NAMALWA (cell line): ENCODE results near the gene DYNC2LI1.

ENCODE experiments used
- DNase-seq: peaks from one replicate; pipeline ENCODE4 v3.0.0-alpha.2; 2015; ENCODE audit warnings: low spot score

The DYNC2LI1 gene

DNA sequence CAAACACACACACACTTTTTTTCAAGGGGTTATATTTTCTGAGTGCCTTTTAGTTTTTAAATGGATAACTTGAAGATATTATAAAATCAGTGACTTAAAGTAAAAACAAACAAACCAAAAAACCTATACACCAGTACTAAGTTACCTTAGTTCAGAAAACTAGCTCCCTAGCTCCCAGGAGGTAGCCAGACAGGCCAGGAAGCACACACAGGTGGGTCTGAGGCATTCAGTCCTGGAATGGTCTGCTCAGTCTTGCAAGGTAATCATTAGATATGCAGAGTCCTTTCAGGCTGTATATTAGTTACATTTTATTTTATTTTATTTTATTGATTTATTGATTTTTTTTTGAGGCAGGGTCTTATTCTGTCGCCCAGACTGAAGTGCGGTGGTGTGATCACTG, 10.7 kb upstream of the DYNC2LI1 start:
- no peak for DNase-seq

DNA sequence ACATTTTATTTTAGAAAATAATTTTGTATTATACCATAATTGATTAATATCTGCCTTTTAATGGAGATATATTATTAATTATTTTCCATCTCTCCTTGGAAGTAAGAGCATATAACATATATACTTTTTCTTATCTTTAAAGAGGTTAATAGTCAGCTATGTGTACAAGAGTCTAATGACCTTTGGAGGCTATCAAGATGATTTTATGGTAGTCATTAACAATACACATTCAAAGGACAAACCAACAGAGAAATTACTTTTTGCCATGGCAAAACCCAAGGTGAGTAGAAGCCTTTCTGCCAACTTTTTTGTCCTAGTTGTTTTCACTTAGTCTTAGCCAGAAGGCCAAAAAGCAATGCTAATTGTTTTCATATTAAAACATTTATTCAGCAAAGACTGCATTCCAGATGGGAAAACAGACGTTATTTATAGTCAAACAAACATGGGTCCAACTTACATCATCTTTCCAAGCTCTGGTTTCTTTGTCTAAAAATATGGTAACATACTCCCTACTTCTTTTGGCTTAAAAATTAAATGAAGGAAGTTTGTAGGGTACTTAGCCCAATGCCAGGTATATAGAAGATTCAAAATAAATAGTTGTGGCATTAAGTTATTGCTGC, 9.6 kb upstream of the DYNC2LI1 start:
- DNase-seq, result no peak

GRCh38 chr2:43766006-43766405, 7.8 kb upstream of the DYNC2LI1 start:
- DNase-seq, result no peak

GRCh38 chr2:43774617-43775016, 778 bp downstream of the DYNC2LI1 start:
- no peak for DNase-seq

DNA sequence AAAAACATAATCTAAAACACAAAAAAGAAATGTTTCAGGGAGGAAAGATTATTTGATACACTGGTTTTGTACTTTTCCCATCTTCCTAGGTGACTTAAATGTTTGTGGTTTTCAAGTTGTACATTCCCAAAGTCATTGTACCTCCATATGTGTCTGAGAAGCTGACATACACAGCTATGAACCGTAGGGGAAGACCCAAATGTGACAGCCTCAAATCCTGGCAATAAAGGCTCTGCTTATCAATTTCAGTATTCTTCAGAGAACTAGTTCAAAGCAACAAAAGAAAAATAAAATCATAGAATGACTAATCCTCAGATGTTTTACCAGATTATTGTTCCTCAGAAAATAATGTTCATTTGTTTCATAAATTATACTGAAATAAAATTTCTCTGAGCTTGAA, 2.5 kb downstream of the DYNC2LI1 start:
- no peak for DNase-seq

DNA sequence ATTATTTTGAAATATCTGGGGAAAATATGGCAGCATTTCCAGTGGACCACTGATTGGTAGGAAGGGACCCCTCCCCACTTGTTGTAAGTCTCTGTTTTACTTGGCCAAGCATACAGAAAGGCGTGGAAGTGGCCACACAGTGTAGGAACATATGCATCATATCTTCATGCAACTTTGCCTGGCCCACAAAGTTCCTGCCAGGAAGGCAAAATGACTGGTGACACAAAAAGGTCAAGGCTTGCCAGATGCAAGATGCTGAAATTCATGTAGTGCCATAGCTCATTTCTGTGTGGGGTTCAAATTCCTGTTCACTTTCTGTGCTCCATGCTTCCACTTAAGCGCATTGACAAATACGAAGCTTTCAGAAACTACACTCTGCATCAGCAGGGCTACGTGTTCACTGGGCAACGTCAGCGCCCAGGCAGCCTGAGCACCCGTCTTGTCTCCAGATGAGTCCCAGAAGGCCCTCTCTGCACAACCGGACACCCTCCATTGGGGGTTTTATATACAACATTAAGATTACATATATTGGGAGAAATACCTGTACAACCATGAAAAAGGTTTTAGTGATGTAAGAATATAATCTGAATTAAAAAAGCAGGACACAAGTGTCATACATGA, 3.6 kb downstream of the DYNC2LI1 start:
- DNase-seq, result no peak

GRCh38 chr2:43778233-43778632, 4.4 kb downstream of the DYNC2LI1 start:
- no peak for DNase-seq

DNA sequence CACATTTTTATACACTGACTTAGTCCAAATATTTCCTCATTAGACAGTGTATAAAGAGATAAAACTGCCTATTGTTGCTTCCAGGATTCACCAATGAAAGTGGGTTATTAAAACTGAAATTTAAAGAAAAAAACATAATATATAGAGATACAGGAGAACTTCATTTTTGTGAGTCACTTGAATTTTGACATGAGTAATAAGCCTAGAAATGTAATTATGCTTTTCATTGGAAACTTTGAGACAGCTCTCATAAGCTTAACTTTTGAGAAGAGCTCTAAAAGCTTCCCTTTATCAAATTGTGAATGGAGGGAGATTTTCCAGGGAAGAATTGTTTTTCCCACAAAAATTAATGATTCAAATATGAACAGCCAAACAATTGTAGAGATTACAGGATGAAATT, 14.1 kb downstream of the DYNC2LI1 start:
- DNase-seq, result no peak

- no peak for DNase-seq
Observed at GRCh38 chr2:43788646-43789045, 14.8 kb downstream of the DYNC2LI1 start.

DNA sequence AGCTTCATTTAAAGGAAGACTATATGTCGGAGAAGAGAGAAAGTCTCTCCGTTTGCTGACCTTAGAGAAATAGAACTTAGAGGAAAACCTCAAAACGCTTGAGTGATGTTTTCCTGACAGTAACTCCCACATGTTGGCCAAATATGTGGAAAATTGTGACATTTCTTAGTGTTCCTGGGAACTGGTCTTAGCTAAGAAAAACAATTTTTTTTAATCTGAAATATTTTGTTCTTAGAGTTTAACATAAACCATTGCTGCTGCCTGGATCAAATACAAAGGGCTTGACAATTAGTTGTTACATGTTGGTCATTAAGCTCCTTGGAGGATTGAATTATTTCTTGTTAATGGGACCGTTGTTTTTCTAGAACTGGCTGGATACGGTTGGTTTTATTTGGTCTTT, 16.3 kb downstream of the DYNC2LI1 start:
- DNase-seq, result no peak

- no peak for DNase-seq
Observed at GRCh38 chr2:43791035-43791765, 17.4 kb downstream of the DYNC2LI1 start.

- no peak for DNase-seq
Observed at GRCh38 chr2:43792653-43793052, 18.8 kb downstream of the DYNC2LI1 start.

- DNase-seq, result no peak
Observed at GRCh38 chr2:43794956-43795355, 21.1 kb downstream of the DYNC2LI1 start.

DNA sequence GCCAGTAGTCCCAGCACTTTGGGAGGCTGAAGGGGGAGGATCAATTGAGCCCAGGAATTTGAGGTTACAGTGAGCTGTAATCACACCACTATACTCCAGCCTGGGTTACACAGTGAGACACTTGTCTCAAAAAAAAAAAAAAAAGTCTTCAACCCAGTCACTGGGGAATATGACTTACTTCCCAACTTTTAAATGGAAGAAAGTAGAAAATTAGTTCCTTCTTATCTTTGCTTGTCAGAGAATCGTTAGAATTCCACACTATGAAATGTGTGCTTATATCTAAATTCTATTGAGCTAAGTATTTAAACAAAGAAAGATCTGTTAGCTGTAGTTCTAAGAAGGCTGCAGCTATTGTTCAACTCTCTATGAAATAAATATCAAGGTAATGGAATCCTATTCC, 22.4 kb downstream of the DYNC2LI1 start:
- DNase-seq, result no peak

- DNase-seq, result peak; percentile 19
Observed at GRCh38 chr2:43798300-43798699, 24.5 kb downstream of the DYNC2LI1 start.

- DNase-seq, result no peak
Observed at GRCh38 chr2:43800894-43801293, 27.1 kb downstream of the DYNC2LI1 start.

DNA sequence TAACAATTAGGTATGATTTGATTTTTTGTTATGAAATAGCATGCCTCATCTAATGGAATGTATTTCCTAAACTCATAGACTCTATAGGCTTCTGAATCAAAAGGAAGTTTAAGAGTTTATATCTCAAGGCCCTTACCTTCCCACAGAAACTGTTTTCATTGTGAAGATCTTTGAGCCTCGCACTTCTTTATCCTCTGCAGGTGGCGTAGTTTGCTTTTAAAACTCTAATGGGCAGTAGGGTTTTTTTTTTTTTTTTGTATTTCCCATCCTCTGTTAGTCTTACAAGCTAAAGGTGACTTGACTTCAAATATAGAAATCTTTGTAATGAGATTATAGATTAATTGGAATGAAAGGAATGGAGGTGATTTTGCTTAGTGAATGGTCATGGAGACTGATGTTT, 28.3 kb downstream of the DYNC2LI1 start:
- no peak for DNase-seq

DNA sequence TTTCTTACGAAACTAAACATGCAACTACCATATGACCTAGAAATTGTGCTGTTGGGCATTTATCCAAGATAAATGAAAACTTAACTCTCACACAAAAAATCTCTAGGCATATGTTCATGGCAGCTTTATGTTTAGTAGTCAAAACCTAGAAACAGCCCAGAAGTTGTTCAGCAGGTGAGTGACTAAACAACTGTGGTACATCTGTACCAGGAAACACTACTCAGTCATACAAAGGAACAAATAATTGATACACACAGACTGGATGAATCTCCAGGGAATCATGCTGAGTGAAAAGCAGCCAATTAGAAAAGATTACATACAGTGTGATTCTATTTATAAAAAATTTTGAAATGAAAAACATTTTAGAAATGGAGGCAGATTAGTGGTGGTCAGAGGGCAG, 29.3 kb downstream of the DYNC2LI1 start:
- no peak for DNase-seq

GRCh38 chr2:43806719-43807031, 32.8 kb downstream of the DYNC2LI1 start:
- no peak for DNase-seq

- DNase-seq, result no peak
Observed at GRCh38 chr2:43810452-43810851, 36.6 kb downstream of the DYNC2LI1 start.

DNA sequence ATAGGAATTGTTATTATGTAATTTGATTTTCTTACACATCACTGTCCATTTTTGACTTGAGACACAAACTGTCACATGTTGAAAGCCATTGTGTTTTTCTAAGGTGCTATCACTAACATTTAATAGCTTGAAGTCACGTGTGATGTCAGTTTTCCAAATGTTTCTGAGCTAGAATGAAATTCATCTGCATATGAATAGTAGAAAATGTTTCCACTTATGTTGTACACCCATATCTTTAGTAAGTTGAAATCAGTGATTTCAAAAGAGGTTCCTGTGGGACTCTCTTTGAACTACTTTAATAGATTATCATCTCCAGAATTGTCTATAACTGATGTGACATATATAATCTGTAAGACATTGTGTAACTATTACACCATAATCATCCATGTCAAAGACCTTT, 37.0 kb downstream of the DYNC2LI1 start:
- DNase-seq, result no peak

GRCh38 chr2:43812006-43812405, 38.2 kb downstream of the DYNC2LI1 start:
- no peak for DNase-seq

- DNase-seq, result no peak
Observed at GRCh38 chr2:43812947-43813346, 39.1 kb downstream of the DYNC2LI1 start.

DNA sequence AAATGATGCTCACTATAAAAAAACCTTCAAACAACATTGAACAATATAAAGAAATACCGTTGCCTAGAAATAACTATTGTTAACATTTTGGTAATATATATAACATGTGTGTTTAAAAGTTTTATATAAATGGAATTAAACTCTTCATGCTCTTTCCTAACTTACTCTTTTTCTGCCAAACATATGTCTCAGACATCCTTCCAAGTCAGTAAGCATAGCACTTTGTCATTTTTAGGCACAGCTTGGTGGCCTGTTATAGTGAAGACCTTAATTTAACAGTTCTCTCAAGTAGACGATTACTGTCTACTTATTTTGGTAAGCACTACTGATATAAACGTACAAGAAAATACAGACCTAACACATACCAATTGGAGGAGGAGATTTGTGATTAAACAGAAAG, 40.9 kb downstream of the DYNC2LI1 start:
- DNase-seq, result no peak
